HEK293 (cell line): Measurements from ENCODE around the gene NEMP1.

Source experiments
- GLIS1 ChIP-seq: fragments of 450-650 bp; formaldehyde crosslinking; IDR thresholded peaks from 2 replicates; pipeline ENCODE4 v1.5.1; 2016; ENCODE audit warnings: missing biosample characterization, missing genetic modification characterization
- HOXC10 ChIP-seq: sonication (generic); formaldehyde crosslinking; IDR thresholded peaks from 2 replicates; pipeline ENCODE4 v1.8.1; 2023; ENCODE audit warnings: mild to moderate bottlenecking, missing genetic modification reagents
- KLF10 ChIP-seq: fragments of 450-650 bp; IDR thresholded peaks from 2 replicates; pipeline ENCODE4 v1.5.1; 2018; ENCODE audit warnings: missing biosample characterization, mild to moderate bottlenecking, missing genetic modification characterization
- PBX3 ChIP-seq: sonication (generic); formaldehyde crosslinking; IDR thresholded peaks from 2 replicates; pipeline ENCODE4 v1.8.1; 2022; ENCODE audit warnings: mild to moderate bottlenecking, moderate library complexity, missing genetic modification reagents
- PRDM10 ChIP-seq: fragments of 450-650 bp; formaldehyde crosslinking; IDR thresholded peaks from 2 replicates; pipeline ENCODE4 v1.5.1; 2016; ENCODE audit warnings: missing biosample characterization, missing genetic modification characterization
- SP3 ChIP-seq: fragments of 450-650 bp; formaldehyde crosslinking; IDR thresholded peaks from 2 replicates; pipeline ENCODE4 v1.5.1; 2016; ENCODE audit warnings: missing biosample characterization, missing genetic modification characterization
- TSHZ1 ChIP-seq: fragments of 450-650 bp; formaldehyde crosslinking; IDR thresholded peaks from 2 replicates; pipeline ENCODE4 v1.5.1; 2016; ENCODE audit warnings: missing biosample characterization, missing genetic modification characterization, borderline replicate concordance
- ZBTB1 ChIP-seq: fragments of 450-650 bp; formaldehyde crosslinking; IDR thresholded peaks from 2 replicates; pipeline ENCODE4 v1.5.1; 2016; ENCODE audit warnings: missing biosample characterization, missing genetic modification characterization
- ZBTB10 ChIP-seq: fragments of 450-650 bp; formaldehyde crosslinking; IDR thresholded peaks from 2 replicates; pipeline ENCODE4 v1.5.1; 2016; ENCODE audit warnings: missing biosample characterization, missing genetic modification characterization
- ZBTB21 ChIP-seq: fragments of 450-650 bp; formaldehyde crosslinking; IDR thresholded peaks from 2 replicates; pipeline ENCODE4 v1.5.1; 2017; ENCODE audit warnings: missing biosample characterization, missing genetic modification characterization
- ZBTB48 ChIP-seq: fragments of 450-650 bp; formaldehyde crosslinking; IDR thresholded peaks from 2 replicates; pipeline ENCODE4 v1.5.1; 2016; ENCODE audit warnings: missing biosample characterization, missing genetic modification characterization
- ZFHX2 ChIP-seq: fragments of 450-650 bp; formaldehyde crosslinking; conservative IDR thresholded peaks from 2 replicates; pipeline ENCODE4 v1.5.1; 2016; ENCODE audit warnings: missing biosample characterization, missing genetic modification characterization
- ZNF175 ChIP-seq: fragments of 450-650 bp; formaldehyde crosslinking; IDR thresholded peaks from 2 replicates; pipeline ENCODE4 v1.5.1; 2016; ENCODE audit warnings: missing biosample characterization, missing genetic modification characterization
- ZNF2 ChIP-seq: fragments of 450-650 bp; formaldehyde crosslinking; IDR thresholded peaks from 2 replicates; pipeline ENCODE4 v1.5.1; 2016; ENCODE audit warnings: missing biosample characterization, missing genetic modification characterization
- ZNF202 ChIP-seq: fragments of 450-650 bp; formaldehyde crosslinking; IDR thresholded peaks from 2 replicates; pipeline ENCODE4 v1.5.1; 2016; ENCODE audit warnings: missing biosample characterization, missing genetic modification characterization, borderline replicate concordance
- ZNF221 ChIP-seq: fragments of 450-650 bp; formaldehyde crosslinking; IDR thresholded peaks from 2 replicates; pipeline ENCODE4 v1.5.1; 2017; ENCODE audit warnings: missing biosample characterization, missing genetic modification characterization, borderline replicate concordance
- ZNF366 ChIP-seq: fragments of 450-650 bp; formaldehyde crosslinking; conservative IDR thresholded peaks from 2 replicates; pipeline ENCODE4 v1.5.1; 2016; ENCODE audit warnings: missing biosample characterization, missing genetic modification characterization
- ZNF391 ChIP-seq: fragments of 450-650 bp; formaldehyde crosslinking; IDR thresholded peaks from 2 replicates; pipeline ENCODE4 v1.5.1; 2016; ENCODE audit warnings: low read depth, missing biosample characterization, missing genetic modification characterization, borderline replicate concordance
- ZNF518A ChIP-seq: fragments of 450-650 bp; formaldehyde crosslinking; conservative IDR thresholded peaks from 2 replicates; pipeline ENCODE4 v1.5.1; 2016; ENCODE audit warnings: low read depth, missing biosample characterization, missing genetic modification characterization
- ZNF530 ChIP-seq: fragments of 450-650 bp; formaldehyde crosslinking; IDR thresholded peaks from 2 replicates; pipeline ENCODE4 v1.5.1; 2016; ENCODE audit warnings: low read depth, missing biosample characterization, missing genetic modification characterization
- ZNF558 ChIP-seq: fragments of 450-650 bp; formaldehyde crosslinking; IDR thresholded peaks from 2 replicates; pipeline ENCODE4 v1.5.1; 2016; ENCODE audit warnings: missing biosample characterization, missing genetic modification characterization
- ZNF560 ChIP-seq: fragments of 450-650 bp; formaldehyde crosslinking; IDR thresholded peaks from 2 replicates; pipeline ENCODE4 v1.5.1; 2017; ENCODE audit warnings: missing biosample characterization, missing genetic modification characterization, borderline replicate concordance
- ZNF777 ChIP-seq: fragments of 450-650 bp; formaldehyde crosslinking; IDR thresholded peaks from 2 replicates; pipeline ENCODE4 v1.5.1; 2017; ENCODE audit warnings: missing biosample characterization, missing genetic modification characterization, borderline replicate concordance

NEMP1 gene

GRCh38 chr12:57086493-57087009 lies 8.0 kb upstream of the NEMP1 start (continued):
- TF ChIP-seq ZFHX2 (peak; percentile 96), ZNF558 (no peak), ZNF391 (peak; percentile 18; the same call in 1 of the 2 replicates), ZNF560 (tag by site-specific recombination) (no peak), ZNF2 (tag by site-specific recombination) (0 out of 2 replicates have a peak, but pooled peaks have one; percentile 28), ZNF175 (tag by site-specific recombination) (no peak), ZNF530 (tag by site-specific recombination) (no peak), ZNF221 (no peak), ZBTB10 (tag by site-specific recombination) (0 out of 2 replicates have a peak, but pooled peaks have one; percentile 32), TSHZ1 (tag by site-specific recombination) (no peak), PRDM10 (tag by site-specific recombination) (0 out of 2 replicates have a peak, but pooled peaks have one; percentile 43), ZBTB48 (tag by site-specific recombination) (peak; percentile 11; the same call in 1 of the 2 replicates), ZNF366 (tag by site-specific recombination) (0 out of 2 replicates have a peak, but pooled peaks have one; percentile 20), PBX3 (CRISPR knock-in tag) (no peak), SP3 (tag by site-specific recombination) (no peak; the same call in 1 of the 2 replicates), ZNF518A (tag by site-specific recombination) (no peak), HOXC10 (CRISPR knock-in tag) (no peak), KLF10 (tag by site-specific recombination) (no peak), ZNF777 (tag by site-specific recombination) (no peak), ZBTB1 (tag by site-specific recombination) (no peak), GLIS1 (tag by site-specific recombination) (no peak), ZNF202 (no peak), ZBTB21 (no peak)
